Measurements from ENCODE around the gene DPF3. TPM values are rescaled to one million over a fixed set of nuclear protein-coding genes. Genes with fewer than 3 reads are reported as not detected.
A peak's percentile ranks its signal among the peaks of the same experiment; 100 is the strongest.

Gene DPF3
- total and polyA plus RNA-seq, 9 of the 15 experiments (the other 6 are each of a cell fraction or from before 2014, with no cell fraction given): 0.21 to 4.9 (median 1.2) TPM

- no peak for TF ChIP-seq CSDE1 (IDR thresholded peaks at IDR 0.05)
- TF ChIP-seq CTCF (IDR thresholded peaks at IDR 0.05 in 2 of 3, conservative IDR thresholded peaks at IDR 0.05 in 1 of 3; ENCODE audit: insufficient read depth in 2 of 3, low read depth in 1 of 3, low read length in 3 of 3): no peak
- no peak for TF ChIP-seq HMGN3 (IDR thresholded peaks at IDR 0.05; ENCODE audit: borderline replicate concordance, extremely low read depth, insufficient read length, low read depth, low read length)
- no peak for TF ChIP-seq POLR3G (IDR thresholded peaks at IDR 0.05; ENCODE audit: extremely low read depth, insufficient read length, insufficient replicate concordance)
Observed at GRCh38 chr14:72599579-72600470, 294.1 kb downstream of the DPF3 start (continued).

- H3K9me3 ChIP-seq (replicated peaks; ENCODE audit: control insufficient read depth, insufficient read depth, low read depth, low read length): no peaks in the 10 kb centered on the region
- H3K4me1 ChIP-seq (replicated peaks in 1 of 2; ENCODE audit: control insufficient read depth in 2 of 2, insufficient read depth in 2 of 2, low read length in 2 of 2): peaks cover 0 to 12% of the 10 kb centered on the region in 2 experiments; a peak in 4 of 5 replicates
- H2AFZ ChIP-seq (ENCODE audit: low read depth, low read length): no peak overlapping the region
- no peak overlapping the region for H3K9ac ChIP-seq (ENCODE audit: insufficient read depth in 1 of 2, low read depth in 2 of 2, low read length in 2 of 2)
- peaks cover 5 to 19% of the 10 kb centered on the region in 2 experiments; a peak in 4 of 5 replicates for H3K27me3 ChIP-seq (ENCODE audit: control insufficient read depth in 2 of 2, insufficient read depth in 2 of 2, low read length in 2 of 2)
- H3K79me2 ChIP-seq (ENCODE audit: control insufficient read depth, insufficient read depth, low read length): no peaks in the 10 kb centered on the region
- 21% methylated on average over 5 of the region's 5 CpGs for WGBS (ENCODE audit: insufficient coverage, low coverage, missing lambda C conversion rate)
- no peak overlapping the region for H3K27ac ChIP-seq (ENCODE audit: extremely low read depth, low read depth, low read length)
- H3K36me3 ChIP-seq (ENCODE audit: control insufficient read depth, insufficient read depth, low read length): no peaks in the 10 kb centered on the region
- no peak for TF ChIP-seq ZBTB17 (CRISPR knock-in tag; IDR thresholded peaks at IDR 0.05)
- TF ChIP-seq TBP (optimal IDR thresholded peaks at IDR 0.05; ENCODE audit: low read depth, low read length): peak; percentile 38
- TF ChIP-seq FOXP4 (CRISPR knock-in tag; IDR thresholded peaks at IDR 0.05; ENCODE audit: borderline replicate concordance): no peak
- FAIRE-seq: no peak
- ChIA-PET CTCF (ENCODE audit: low intra/inter-chr PET ratio) (no interaction called here), POLR2A (interaction anchor here (0.6 to 1.2 kb wide), 2 partner anchors 10 to 35 kb away, joined by 3 read pairs; no protein-coding TSS in a partner anchor)
- no peak overlapping the region for H3K4me3 ChIP-seq
- no peaks in the 10 kb centered on the region; the same call in 1 of the 2 replicates for H4K20me1 ChIP-seq (replicated peaks; ENCODE audit: control insufficient read depth, insufficient read depth, low read length)
- no TSS peak for BruUV-seq (replicated peaks)
- DNase-seq (ENCODE audit: extremely low read depth in 1 of 4, low spot score in 3 of 4): peak in 1 of 4 experiments; percentile 10
- ATAC-seq: 0 out of 3 replicates have a peak, but pooled peaks have one; percentile 22
- in situ Hi-C loops (cut with MboI): no loop called here
- no peak overlapping the region for H3K4me2 ChIP-seq (ENCODE audit: insufficient read depth, low read length)
- no peaks in the 10 kb centered on the region for H3K9me1 ChIP-seq (ENCODE audit: control insufficient read depth, insufficient read depth, low read length)
- intact Hi-C loops (cut with micrococcal nuclease): no loop called here
Observed at GRCh38 chr14:72598306-72598705, 295.6 kb downstream of the DPF3 start.

Data from K562 (cell line).